A549 (cell line): Measurements from ENCODE around the gene RGS10. TPM values are rescaled to one million over a fixed set of nuclear protein-coding genes. Genes with fewer than 3 reads are reported as not detected.

Experiments
- ATAC-seq, 2 experiments: fragments of 200-7000 bp in 1 of 2; fragments of >200 bp in 1 of 2; cut with Nextera tagmentation in 1 of 2; cut with Tn5 transposase in 1 of 2; 3 replicates each; pipeline versions ENCODE4 v1.8.0 to v1.9.1; 2018 to 2020; ENCODE audit warnings: mild to moderate bottlenecking in 1 of 2, moderate library complexity in 1 of 2
- CTCF ChIA-PET: fragments of 300-600 bp; sonication (Branson Sonifier 250); formaldehyde crosslinking; extraction: SDS; loops from one replicate; lab custom pipeline; 2021; ENCODE audit warnings: antibody characterized with exemption, inconsistent platforms; lab: Yijun Ruan, JAX
- POLR2A ChIA-PET: fragments of 350-600 bp; formaldehyde crosslinking; extraction: SDS; loops from one replicate; lab custom pipeline; 2021; ENCODE audit warnings: antibody characterized with exemption, inconsistent platforms; lab: Yijun Ruan, JAX
- DNase-seq, 2 experiments: peaks; one replicate each; pipeline versions ENCODE4 v3.0.0 to v3.0.0-alpha.2; 2011 to 2016; ENCODE audit warnings: low read depth in 1 of 2, low spot score in 1 of 2
- FAIRE-seq: peaks from 2 replicates; lab custom pipeline; 2011; peaks lifted over from hg19 to GRCh38; lab: Jason Lieb, UNC
- H3K27ac ChIP-seq, 2 experiments: fragments of >200 bp; sonication (Bioruptor Twin); formaldehyde crosslinking; 3 replicates each; pipeline ENCODE4 v1.5.1; 2016 to 2017
- H3K4me1 ChIP-seq: fragments of >200 bp; sonication (Bioruptor Twin); formaldehyde crosslinking; 3 replicates; pipeline ENCODE4 v1.6.1; 2016
- H3K4me2 ChIP-seq: fragments of >200 bp; sonication (Bioruptor Twin); formaldehyde crosslinking; 3 replicates; pipeline ENCODE4 v1.6.1; 2016
- H3K4me3 ChIP-seq: fragments of >200 bp; sonication (Bioruptor Twin); formaldehyde crosslinking; 3 replicates; pipeline ENCODE4 v1.5.1; 2016
- H3K9me3 ChIP-seq: fragments of >200 bp; sonication (Bioruptor Twin); formaldehyde crosslinking; 3 replicates; pipeline ENCODE4 v1.6.1; 2016
- CEBPB ChIP-seq, 2 experiments: fragments of >200 bp in 1 of 2; sonication (Bioruptor Twin) in 1 of 2; formaldehyde crosslinking in 1 of 2; IDR thresholded peaks; 2 replicates each; pipeline ENCODE4 v1.6.1; 2012 to 2016
- FOSB ChIP-seq: fragments of 250-450 bp; sonication (Bioruptor Pico); IDR thresholded peaks from 2 replicates; pipeline ENCODE4 v1.5.0; 2020; ENCODE audit warnings: mild to moderate bottlenecking, moderate library complexity
- KDM5A ChIP-seq: fragments of 200-600 bp; sonication (generic); IDR thresholded peaks from 2 replicates; pipeline ENCODE4 v1.6.1; 2016; ENCODE audit warnings: antibody characterized with exemption, mild to moderate bottlenecking
- RNF2 ChIP-seq: fragments of 200-600 bp; sonication (generic); IDR thresholded peaks from 2 replicates; pipeline ENCODE4 v1.6.1; 2016; ENCODE audit warnings: low read depth, mild to moderate bottlenecking, antibody characterized with exemption, moderate library complexity, borderline replicate concordance
- SREBF2 ChIP-seq: fragments of 450-650 bp; IDR thresholded peaks from 2 replicates; pipeline ENCODE4 v1.6.1; 2014; ENCODE audit warnings: mild to moderate bottlenecking, moderate library complexity
- WGBS: methylation state at CpG from one replicate; pipeline ENCODE4 v1.1.6; 2017; ENCODE audit errors: missing lambda C conversion rate; 5-methylcytosine and 5-hydroxymethylcytosine counted together
- polyA plus RNA-seq, 4 experiments: library from polyadenylated mRNA; depleted of rRNA in 3 of 4; stranded (reverse); fragments of >200 nt; fragmentation: RNase III in 1 of 4; extraction: RNeasy Plus Mini Kit Qiagen cat#74134 plus additional on column Dnase treatment in 1 of 4; gene quantifications; 2 replicates in 3 of 4; 3 replicates in 1 of 4; pipeline ENCODE4 v1.2.3, GENCODE V29; 2011 to 2017
- TF ChIP-seq, protein P1 (sequence below): fragments of >200 bp; sonication (Bioruptor Twin); formaldehyde crosslinking; IDR thresholded peaks from 3 replicates; pipeline ENCODE4 v1.5.1; 2016
- TF ChIP-seq, protein P2 (sequence below): fragments of >200 bp; sonication (Bioruptor Twin); formaldehyde crosslinking; IDR thresholded peaks from 3 replicates; pipeline ENCODE4 v1.6.1; 2016
- TF ChIP-seq, protein P3 (sequence below): fragments of 200-600 bp; sonication (generic); IDR thresholded peaks from 2 replicates; pipeline ENCODE4 v1.6.1; 2016; ENCODE audit warnings: antibody characterized with exemption, mild to moderate bottlenecking, moderate library complexity
- TF ChIP-seq, protein P4 (sequence below): fragments of 150-350 bp; IDR thresholded peaks from 2 replicates; pipeline ENCODE4 v1.6.1; 2014; ENCODE audit warnings: low read depth, mild to moderate bottlenecking, low read length

RGS10 gene
- polyA plus RNA-seq, 2 of the 4 experiments (the other 2 are of a cell fraction), result 39.7 to 46.4 TPM

DNA sequence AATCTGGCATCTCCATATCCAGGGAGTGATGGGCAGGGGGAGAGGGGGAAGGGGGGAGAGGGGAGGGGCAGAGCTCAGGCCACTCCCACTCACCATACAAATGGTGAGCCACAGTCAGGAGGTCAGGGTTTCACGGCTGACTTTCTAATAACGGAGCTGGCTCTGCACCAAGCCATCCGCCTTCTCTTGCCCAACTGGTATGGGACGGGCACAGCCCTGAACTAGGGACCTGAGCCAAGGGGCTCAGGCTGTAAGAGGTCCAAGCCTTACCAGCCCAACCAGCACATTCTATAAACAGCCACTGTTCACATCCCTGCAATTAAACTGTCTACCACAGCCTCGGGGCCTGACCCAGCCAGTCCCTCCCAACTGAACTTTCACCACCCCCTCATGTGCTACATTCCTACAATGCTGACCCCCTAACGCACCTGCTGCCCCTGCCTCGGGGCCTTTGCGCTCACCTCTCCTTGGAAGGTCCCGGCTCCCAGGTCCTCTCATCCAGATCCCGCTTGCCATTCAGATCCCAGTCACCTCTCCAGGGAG lies 32.5 kb downstream of the RGS10 start:
- ATAC-seq, result no peak
- WGBS, result 87% methylated on average over 10 of the region's 10 CpGs
- CTCF ChIA-PET, result interaction anchor here (0.6 to 1.1 kb wide), 2 partner anchors 20 to 78 kb away, joined by 3 read pairs; no protein-coding TSS in a partner anchor

DNA sequence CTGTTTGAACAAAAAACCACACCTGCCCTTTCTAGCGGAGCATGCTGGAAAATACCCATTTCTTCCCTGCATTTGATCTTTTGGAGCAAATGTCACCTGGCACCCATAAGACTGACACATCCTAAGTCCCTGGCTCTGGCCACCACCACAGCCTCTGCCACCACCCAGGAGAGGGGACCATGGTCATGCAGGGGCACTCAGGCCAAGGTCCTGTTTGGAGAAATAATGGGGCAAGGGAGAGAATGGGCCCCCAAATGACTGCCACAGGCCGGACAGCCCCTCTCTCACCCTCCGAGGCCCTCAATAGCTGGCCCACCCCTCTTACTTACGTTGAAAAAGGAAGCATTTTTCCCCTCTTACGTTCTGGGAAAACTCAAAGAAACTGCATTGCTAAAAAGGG lies 35.4 kb downstream of the RGS10 start:
- ChIA-PET CTCF (interaction anchor here (1.4 kb wide), 1 partner anchor 18 kb away, joined by 3 read pairs; no protein-coding TSS in a partner anchor), POLR2A (no interaction called here)
- WGBS, result 89% methylated on average over 5 of the region's 5 CpGs
- Histone ChIP-seq H3K4me2 (no peak overlapping the region), H3K4me1 (no peaks in the 10 kb centered on the region), H3K4me3 (no peak overlapping the region), H3K9me3 (no peaks in the 10 kb centered on the region), H3K27ac (no peak overlapping the region)
- FAIRE-seq, result no peak
- no peak for DNase-seq
- no peak for ATAC-seq
- TF ChIP-seq, protein P1, sequence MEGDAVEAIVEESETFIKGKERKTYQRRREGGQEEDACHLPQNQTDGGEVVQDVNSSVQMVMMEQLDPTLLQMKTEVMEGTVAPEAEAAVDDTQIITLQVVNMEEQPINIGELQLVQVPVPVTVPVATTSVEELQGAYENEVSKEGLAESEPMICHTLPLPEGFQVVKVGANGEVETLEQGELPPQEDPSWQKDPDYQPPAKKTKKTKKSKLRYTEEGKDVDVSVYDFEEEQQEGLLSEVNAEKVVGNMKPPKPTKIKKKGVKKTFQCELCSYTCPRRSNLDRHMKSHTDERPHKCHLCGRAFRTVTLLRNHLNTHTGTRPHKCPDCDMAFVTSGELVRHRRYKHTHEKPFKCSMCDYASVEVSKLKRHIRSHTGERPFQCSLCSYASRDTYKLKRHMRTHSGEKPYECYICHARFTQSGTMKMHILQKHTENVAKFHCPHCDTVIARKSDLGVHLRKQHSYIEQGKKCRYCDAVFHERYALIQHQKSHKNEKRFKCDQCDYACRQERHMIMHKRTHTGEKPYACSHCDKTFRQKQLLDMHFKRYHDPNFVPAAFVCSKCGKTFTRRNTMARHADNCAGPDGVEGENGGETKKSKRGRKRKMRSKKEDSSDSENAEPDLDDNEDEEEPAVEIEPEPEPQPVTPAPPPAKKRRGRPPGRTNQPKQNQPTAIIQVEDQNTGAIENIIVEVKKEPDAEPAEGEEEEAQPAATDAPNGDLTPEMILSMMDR, result no peak
- TF ChIP-seq FOSB, result no peak
- no peak for TF ChIP-seq RNF2
- TF ChIP-seq CEBPB (IDR thresholded peaks at IDR 0.05), result no peak

More for the DNA sequence above, 32.5 kb downstream of the RGS10 start:
- Histone ChIP-seq H3K4me1 (no peaks in the 10 kb centered on the region), H3K27ac (no peak overlapping the region)
- POLR2A ChIA-PET, result no interaction called here
- DNase-seq, result no peak
- TF ChIP-seq, protein P2, sequence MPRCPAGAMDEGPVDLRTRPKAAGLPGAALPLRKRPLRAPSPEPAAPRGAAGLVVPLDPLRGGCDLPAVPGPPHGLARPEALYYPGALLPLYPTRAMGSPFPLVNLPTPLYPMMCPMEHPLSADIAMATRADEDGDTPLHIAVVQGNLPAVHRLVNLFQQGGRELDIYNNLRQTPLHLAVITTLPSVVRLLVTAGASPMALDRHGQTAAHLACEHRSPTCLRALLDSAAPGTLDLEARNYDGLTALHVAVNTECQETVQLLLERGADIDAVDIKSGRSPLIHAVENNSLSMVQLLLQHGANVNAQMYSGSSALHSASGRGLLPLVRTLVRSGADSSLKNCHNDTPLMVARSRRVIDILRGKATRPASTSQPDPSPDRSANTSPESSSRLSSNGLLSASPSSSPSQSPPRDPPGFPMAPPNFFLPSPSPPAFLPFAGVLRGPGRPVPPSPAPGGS, result no peak
- no peak for TF ChIP-seq SREBF2
- TF ChIP-seq, protein P3, sequence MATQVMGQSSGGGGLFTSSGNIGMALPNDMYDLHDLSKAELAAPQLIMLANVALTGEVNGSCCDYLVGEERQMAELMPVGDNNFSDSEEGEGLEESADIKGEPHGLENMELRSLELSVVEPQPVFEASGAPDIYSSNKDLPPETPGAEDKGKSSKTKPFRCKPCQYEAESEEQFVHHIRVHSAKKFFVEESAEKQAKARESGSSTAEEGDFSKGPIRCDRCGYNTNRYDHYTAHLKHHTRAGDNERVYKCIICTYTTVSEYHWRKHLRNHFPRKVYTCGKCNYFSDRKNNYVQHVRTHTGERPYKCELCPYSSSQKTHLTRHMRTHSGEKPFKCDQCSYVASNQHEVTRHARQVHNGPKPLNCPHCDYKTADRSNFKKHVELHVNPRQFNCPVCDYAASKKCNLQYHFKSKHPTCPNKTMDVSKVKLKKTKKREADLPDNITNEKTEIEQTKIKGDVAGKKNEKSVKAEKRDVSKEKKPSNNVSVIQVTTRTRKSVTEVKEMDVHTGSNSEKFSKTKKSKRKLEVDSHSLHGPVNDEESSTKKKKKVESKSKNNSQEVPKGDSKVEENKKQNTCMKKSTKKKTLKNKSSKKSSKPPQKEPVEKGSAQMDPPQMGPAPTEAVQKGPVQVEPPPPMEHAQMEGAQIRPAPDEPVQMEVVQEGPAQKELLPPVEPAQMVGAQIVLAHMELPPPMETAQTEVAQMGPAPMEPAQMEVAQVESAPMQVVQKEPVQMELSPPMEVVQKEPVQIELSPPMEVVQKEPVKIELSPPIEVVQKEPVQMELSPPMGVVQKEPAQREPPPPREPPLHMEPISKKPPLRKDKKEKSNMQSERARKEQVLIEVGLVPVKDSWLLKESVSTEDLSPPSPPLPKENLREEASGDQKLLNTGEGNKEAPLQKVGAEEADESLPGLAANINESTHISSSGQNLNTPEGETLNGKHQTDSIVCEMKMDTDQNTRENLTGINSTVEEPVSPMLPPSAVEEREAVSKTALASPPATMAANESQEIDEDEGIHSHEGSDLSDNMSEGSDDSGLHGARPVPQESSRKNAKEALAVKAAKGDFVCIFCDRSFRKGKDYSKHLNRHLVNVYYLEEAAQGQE, result no peak
- TF ChIP-seq, all 56 proteins: peak for 0
- Histone ChIP-seq H3K9me3 (no peaks in the 10 kb centered on the region), H3K4me3 (no peak overlapping the region), H3K4me2 (no peak overlapping the region)
- FAIRE-seq, result no peak

DNA sequence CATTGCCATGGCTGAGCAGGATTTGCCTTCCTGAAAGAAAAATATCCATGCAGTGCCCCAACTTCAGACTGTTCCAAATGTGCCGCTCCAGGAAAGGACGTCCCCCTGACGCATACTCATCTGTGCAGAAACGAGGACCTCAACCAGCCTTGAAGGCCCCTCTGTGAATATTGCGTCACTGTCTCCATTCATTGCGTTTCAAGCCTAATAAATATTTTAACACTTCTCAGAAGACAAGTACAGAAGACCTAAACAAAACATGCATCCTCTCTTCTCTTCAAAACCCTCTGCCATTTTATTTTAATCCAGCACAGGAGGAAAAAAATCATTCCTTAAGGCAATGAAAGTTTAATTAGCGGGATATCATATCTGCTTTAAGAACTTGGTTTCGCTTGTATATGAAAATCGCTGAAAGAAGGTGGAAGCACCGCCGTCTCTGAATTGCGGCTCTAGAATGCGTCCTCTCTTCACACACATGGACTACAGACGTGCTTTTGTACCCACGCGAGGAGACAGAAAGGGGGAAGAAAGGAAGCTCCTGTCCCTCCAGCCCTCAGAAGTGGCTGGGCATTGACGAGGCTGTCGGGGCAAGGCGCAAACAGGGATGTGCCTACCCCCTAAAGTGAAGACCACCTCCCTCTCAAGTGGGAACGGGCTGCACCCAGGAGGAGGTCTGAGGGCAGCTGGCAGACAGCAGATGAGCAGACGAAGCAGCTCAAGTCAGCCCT lies 36.8 kb downstream of the RGS10 start:
- H3K4me1 ChIP-seq, result no peaks in the 10 kb centered on the region
- no peak overlapping the region for H3K4me3 ChIP-seq
- ChIA-PET POLR2A (no interaction called here), CTCF (interaction anchor here (0.9 to 1.0 kb wide), 2 partner anchors 16 to 60 kb away, joined by 3 read pairs; no protein-coding TSS in a partner anchor)
- ATAC-seq (no peak), DNase-seq (no peak), FAIRE-seq (no peak)
- TF ChIP-seq, protein P4, sequence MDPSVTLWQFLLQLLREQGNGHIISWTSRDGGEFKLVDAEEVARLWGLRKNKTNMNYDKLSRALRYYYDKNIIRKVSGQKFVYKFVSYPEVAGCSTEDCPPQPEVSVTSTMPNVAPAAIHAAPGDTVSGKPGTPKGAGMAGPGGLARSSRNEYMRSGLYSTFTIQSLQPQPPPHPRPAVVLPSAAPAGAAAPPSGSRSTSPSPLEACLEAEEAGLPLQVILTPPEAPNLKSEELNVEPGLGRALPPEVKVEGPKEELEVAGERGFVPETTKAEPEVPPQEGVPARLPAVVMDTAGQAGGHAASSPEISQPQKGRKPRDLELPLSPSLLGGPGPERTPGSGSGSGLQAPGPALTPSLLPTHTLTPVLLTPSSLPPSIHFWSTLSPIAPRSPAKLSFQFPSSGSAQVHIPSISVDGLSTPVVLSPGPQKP, result no peak
- no peak for TF ChIP-seq KDM5A
- H3K27ac ChIP-seq, result no peak overlapping the region
- no peaks in the 10 kb centered on the region for H3K9me3 ChIP-seq
- WGBS, result 90% methylated on average over 21 of the region's 21 CpGs
- no peak overlapping the region for H3K4me2 ChIP-seq
